HEK293 (cell line): ENCODE data around the gene MMP24OS.

Source experiments
- BCL11A ChIP-seq: fragments of 450-650 bp; formaldehyde crosslinking; IDR thresholded peaks from 2 replicates; pipeline ENCODE4 v1.5.1; 2016; ENCODE audit warnings: low read depth, missing biosample characterization, missing genetic modification characterization
- FEZF1 ChIP-seq: fragments of 450-650 bp; formaldehyde crosslinking; IDR thresholded peaks from 2 replicates; pipeline ENCODE4 v1.5.1; 2016; ENCODE audit warnings: missing biosample characterization, missing genetic modification characterization
- GLIS1 ChIP-seq: fragments of 450-650 bp; formaldehyde crosslinking; IDR thresholded peaks from 2 replicates; pipeline ENCODE4 v1.5.1; 2016; ENCODE audit warnings: missing biosample characterization, missing genetic modification characterization
- GLIS2 ChIP-seq: fragments of 450-650 bp; formaldehyde crosslinking; IDR thresholded peaks from 2 replicates; pipeline ENCODE4 v1.5.1; 2016; ENCODE audit warnings: missing biosample characterization, missing genetic modification characterization
- SALL2 ChIP-seq: fragments of 450-650 bp; formaldehyde crosslinking; IDR thresholded peaks from 2 replicates; pipeline ENCODE4 v1.5.0; 2017; ENCODE audit warnings: missing biosample characterization, mild to moderate bottlenecking, missing genetic modification characterization, borderline replicate concordance
- SP3 ChIP-seq: fragments of 450-650 bp; formaldehyde crosslinking; IDR thresholded peaks from 2 replicates; pipeline ENCODE4 v1.5.1; 2016; ENCODE audit warnings: missing biosample characterization, missing genetic modification characterization
- ZBTB21 ChIP-seq: fragments of 450-650 bp; formaldehyde crosslinking; IDR thresholded peaks from 2 replicates; pipeline ENCODE4 v1.5.1; 2017; ENCODE audit warnings: missing biosample characterization, missing genetic modification characterization
- ZEB2 ChIP-seq: fragments of 450-650 bp; formaldehyde crosslinking; IDR thresholded peaks from 2 replicates; pipeline ENCODE4 v1.5.1; 2016; ENCODE audit warnings: missing biosample characterization, missing genetic modification characterization
- ZFP37 ChIP-seq: fragments of 450-650 bp; formaldehyde crosslinking; IDR thresholded peaks from 2 replicates; pipeline ENCODE4 v1.5.1; 2016; ENCODE audit warnings: missing biosample characterization, missing genetic modification characterization
- ZFP41 ChIP-seq: fragments of 450-650 bp; formaldehyde crosslinking; IDR thresholded peaks from 2 replicates; pipeline ENCODE4 v1.5.1; 2016; ENCODE audit warnings: missing biosample characterization, missing genetic modification characterization, borderline replicate concordance
- ZFP69B ChIP-seq: fragments of 450-650 bp; formaldehyde crosslinking; IDR thresholded peaks from 2 replicates; pipeline ENCODE4 v1.5.1; 2016; ENCODE audit warnings: missing biosample characterization, missing genetic modification characterization
- ZIC2 ChIP-seq: fragments of 450-650 bp; formaldehyde crosslinking; IDR thresholded peaks from 2 replicates; pipeline ENCODE4 v1.5.1; 2016; ENCODE audit warnings: missing biosample characterization, missing genetic modification characterization
- ZNF121 ChIP-seq: fragments of 450-650 bp; formaldehyde crosslinking; IDR thresholded peaks from 2 replicates; pipeline ENCODE4 v1.5.1; 2016; ENCODE audit warnings: missing biosample characterization, missing genetic modification characterization
- ZNF146 ChIP-seq: fragments of 450-650 bp; formaldehyde crosslinking; IDR thresholded peaks from 2 replicates; pipeline ENCODE4 v1.5.1; 2016; ENCODE audit warnings: missing biosample characterization, missing genetic modification characterization
- ZNF16 ChIP-seq: fragments of 450-650 bp; formaldehyde crosslinking; IDR thresholded peaks from 2 replicates; pipeline ENCODE4 v1.5.1; 2016; ENCODE audit warnings: low read depth, missing biosample characterization, missing genetic modification characterization
- ZNF366 ChIP-seq: fragments of 450-650 bp; formaldehyde crosslinking; conservative IDR thresholded peaks from 2 replicates; pipeline ENCODE4 v1.5.1; 2016; ENCODE audit warnings: missing biosample characterization, missing genetic modification characterization
- ZNF394 ChIP-seq: fragments of 450-650 bp; formaldehyde crosslinking; IDR thresholded peaks from 2 replicates; pipeline ENCODE4 v1.5.1; 2016; ENCODE audit warnings: missing biosample characterization, missing genetic modification characterization, mild to moderate bottlenecking, moderate library complexity, borderline replicate concordance
- ZNF433 ChIP-seq: fragments of 450-650 bp; formaldehyde crosslinking; IDR thresholded peaks from 2 replicates; pipeline ENCODE4 v1.5.1; 2016; ENCODE audit warnings: missing biosample characterization, missing genetic modification characterization, low read depth
- ZNF600 ChIP-seq: fragments of 450-650 bp; formaldehyde crosslinking; IDR thresholded peaks from 2 replicates; pipeline ENCODE4 v1.5.1; 2016; ENCODE audit warnings: missing biosample characterization, missing genetic modification characterization
- ZNF624 ChIP-seq: fragments of 450-650 bp; formaldehyde crosslinking; IDR thresholded peaks from 2 replicates; pipeline ENCODE4 v1.5.1; 2017; ENCODE audit warnings: missing biosample characterization, missing genetic modification characterization
- ZNF629 ChIP-seq: fragments of 450-650 bp; formaldehyde crosslinking; IDR thresholded peaks from 2 replicates; pipeline ENCODE4 v1.5.1; 2017; ENCODE audit warnings: missing biosample characterization, missing genetic modification characterization
- ZSCAN23 ChIP-seq: fragments of 450-650 bp; formaldehyde crosslinking; IDR thresholded peaks from 2 replicates; pipeline ENCODE4 v1.5.1; 2016; ENCODE audit warnings: missing biosample characterization, missing genetic modification characterization
- ZSCAN30 ChIP-seq: fragments of 450-650 bp; IDR thresholded peaks from 2 replicates; pipeline ENCODE4 v1.5.1; 2018; ENCODE audit warnings: missing biosample characterization, mild to moderate bottlenecking, missing genetic modification characterization, moderate library complexity
- TF ChIP-seq, protein P1 (sequence below): fragments of 450-650 bp; formaldehyde crosslinking; IDR thresholded peaks from 2 replicates; pipeline ENCODE4; 2016; ENCODE audit warnings: missing biosample characterization, missing genetic modification characterization
- TF ChIP-seq, protein P2 (sequence below): fragments of 450-650 bp; formaldehyde crosslinking; IDR thresholded peaks from 2 replicates; pipeline ENCODE4 v1.5.1; 2016; ENCODE audit warnings: missing biosample characterization, missing genetic modification characterization
- TF ChIP-seq, protein P3 (sequence below): fragments of 450-650 bp; formaldehyde crosslinking; IDR thresholded peaks from 2 replicates; pipeline ENCODE4 v1.5.1; 2017; ENCODE audit warnings: missing biosample characterization, missing genetic modification characterization
- TF ChIP-seq, protein P4 (sequence below): fragments of 450-650 bp; formaldehyde crosslinking; IDR thresholded peaks from 2 replicates; pipeline ENCODE4 v1.5.1; 2016; ENCODE audit warnings: missing biosample characterization, missing genetic modification characterization
- TF ChIP-seq, protein P5 (sequence below): fragments of 450-650 bp; formaldehyde crosslinking; IDR thresholded peaks from 2 replicates; pipeline ENCODE4 v1.5.1; 2016; ENCODE audit warnings: missing biosample characterization, missing genetic modification characterization
- TF ChIP-seq, protein P6 (sequence below): fragments of 450-650 bp; formaldehyde crosslinking; IDR thresholded peaks from 2 replicates; pipeline ENCODE4 v1.5.1; 2016; ENCODE audit warnings: missing biosample characterization, missing genetic modification characterization

The MMP24OS gene

DNA sequence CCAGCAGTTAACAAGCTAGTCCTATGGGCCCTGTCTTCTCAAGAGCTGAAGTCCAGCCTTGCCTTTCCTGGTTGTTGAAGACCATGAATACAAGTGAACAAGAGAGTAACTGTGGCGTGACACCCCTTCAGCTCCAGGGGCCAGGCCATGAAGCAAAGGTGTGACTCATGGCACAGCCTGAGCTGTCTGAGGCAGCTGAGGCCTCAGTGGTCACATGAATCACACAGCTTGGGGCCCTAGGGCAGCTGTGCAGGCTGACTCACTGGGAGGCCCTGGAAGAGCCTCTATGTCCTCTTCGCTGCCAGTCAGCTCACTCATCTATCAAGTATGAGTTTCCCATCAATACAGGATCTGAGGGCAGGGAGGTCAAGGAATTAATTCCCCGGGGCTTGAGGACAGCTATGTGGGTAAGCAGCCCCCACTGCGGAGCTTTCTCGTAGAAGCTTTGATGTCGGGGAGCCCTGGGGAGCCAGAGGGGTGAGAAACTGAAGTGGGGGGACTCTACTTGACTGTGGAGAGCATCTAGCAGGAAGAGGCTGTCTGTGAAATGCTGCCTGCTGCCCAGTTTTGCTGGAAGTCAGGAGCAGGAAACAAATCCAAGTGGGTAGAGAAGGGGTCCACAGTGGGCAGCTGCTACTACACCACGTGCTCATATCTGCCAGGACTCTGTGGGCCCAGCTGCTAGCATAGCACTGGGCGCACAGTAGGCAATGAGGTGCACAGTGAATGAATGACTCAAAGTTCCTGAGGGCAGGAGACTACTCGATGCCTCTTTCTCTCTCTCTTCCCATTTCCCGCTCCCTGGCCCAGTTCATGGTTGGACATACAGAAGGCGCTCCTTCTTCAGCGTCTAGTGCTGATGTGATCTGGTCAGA lies 28.0 kb upstream of the MMP24OS start (continued):
- TF ChIP-seq, protein P1, sequence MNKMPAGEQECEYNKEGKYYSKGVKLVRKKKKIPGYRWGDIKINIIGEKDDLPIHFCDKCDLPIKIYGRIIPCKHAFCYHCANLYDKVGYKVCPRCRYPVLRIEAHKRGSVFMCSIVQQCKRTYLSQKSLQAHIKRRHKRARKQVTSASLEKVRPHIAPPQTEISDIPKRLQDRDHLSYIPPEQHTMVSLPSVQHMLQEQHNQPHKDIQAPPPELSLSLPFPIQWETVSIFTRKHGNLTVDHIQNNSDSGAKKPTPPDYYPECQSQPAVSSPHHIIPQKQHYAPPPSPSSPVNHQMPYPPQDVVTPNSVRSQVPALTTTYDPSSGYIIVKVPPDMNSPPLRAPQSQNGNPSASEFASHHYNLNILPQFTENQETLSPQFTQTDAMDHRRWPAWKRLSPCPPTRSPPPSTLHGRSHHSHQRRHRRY (tag by site-specific recombination), result no peak
- TF ChIP-seq, protein P2, sequence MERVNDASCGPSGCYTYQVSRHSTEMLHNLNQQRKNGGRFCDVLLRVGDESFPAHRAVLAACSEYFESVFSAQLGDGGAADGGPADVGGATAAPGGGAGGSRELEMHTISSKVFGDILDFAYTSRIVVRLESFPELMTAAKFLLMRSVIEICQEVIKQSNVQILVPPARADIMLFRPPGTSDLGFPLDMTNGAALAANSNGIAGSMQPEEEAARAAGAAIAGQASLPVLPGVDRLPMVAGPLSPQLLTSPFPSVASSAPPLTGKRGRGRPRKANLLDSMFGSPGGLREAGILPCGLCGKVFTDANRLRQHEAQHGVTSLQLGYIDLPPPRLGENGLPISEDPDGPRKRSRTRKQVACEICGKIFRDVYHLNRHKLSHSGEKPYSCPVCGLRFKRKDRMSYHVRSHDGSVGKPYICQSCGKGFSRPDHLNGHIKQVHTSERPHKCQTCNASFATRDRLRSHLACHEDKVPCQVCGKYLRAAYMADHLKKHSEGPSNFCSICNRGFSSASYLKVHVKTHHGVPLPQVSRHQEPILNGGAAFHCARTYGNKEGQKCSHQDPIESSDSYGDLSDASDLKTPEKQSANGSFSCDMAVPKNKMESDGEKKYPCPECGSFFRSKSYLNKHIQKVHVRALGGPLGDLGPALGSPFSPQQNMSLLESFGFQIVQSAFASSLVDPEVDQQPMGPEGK (tag by site-specific recombination), result peak; percentile 34; the same call in 1 of the 2 replicates
- TF ChIP-seq GLIS2 (tag by site-specific recombination) (peak; percentile 81), ZFP41 (tag by site-specific recombination) (no peak), ZNF16 (tag by site-specific recombination) (no peak), ZNF366 (tag by site-specific recombination) (peak; percentile 81), SP3 (tag by site-specific recombination) (peak; percentile 43; the same call in 1 of the 2 replicates), ZIC2 (tag by site-specific recombination) (peak; percentile 98), ZNF146 (tag by site-specific recombination) (no peak), ZNF121 (tag by site-specific recombination) (no peak), BCL11A (peak; percentile 82), FEZF1 (tag by site-specific recombination) (peak; percentile 90), ZNF624 (tag by site-specific recombination) (no peak), ZSCAN30 (tag by site-specific recombination) (no peak), ZNF433 (tag by site-specific recombination) (no peak), ZNF629 (tag by site-specific recombination) (peak; percentile 89), ZFP37 (tag by site-specific recombination) (peak; percentile 77), SALL2 (tag by site-specific recombination) (no peak), ZSCAN23 (0 out of 2 replicates have a peak, but pooled peaks have one; percentile 10), ZNF600 (peak; percentile 84), ZNF394 (tag by site-specific recombination) (peak; percentile 75; the same call in 1 of the 2 replicates), GLIS1 (peak; percentile 83), ZFP69B (tag by site-specific recombination) (0 out of 2 replicates have a peak, but pooled peaks have one; percentile 18), ZEB2 (tag by site-specific recombination) (peak; percentile 81), ZBTB21 (peak; percentile 61; the same call in 1 of the 2 replicates)
- TF ChIP-seq, protein P3, sequence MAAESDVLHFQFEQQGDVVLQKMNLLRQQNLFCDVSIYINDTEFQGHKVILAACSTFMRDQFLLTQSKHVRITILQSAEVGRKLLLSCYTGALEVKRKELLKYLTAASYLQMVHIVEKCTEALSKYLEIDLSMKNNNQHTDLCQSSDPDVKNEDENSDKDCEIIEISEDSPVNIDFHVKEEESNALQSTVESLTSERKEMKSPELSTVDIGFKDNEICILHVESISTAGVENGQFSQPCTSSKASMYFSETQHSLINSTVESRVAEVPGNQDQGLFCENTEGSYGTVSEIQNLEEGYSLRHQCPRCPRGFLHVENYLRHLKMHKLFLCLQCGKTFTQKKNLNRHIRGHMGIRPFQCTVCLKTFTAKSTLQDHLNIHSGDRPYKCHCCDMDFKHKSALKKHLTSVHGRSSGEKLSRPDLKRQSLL (tag by site-specific recombination), result peak; percentile 81
- TF ChIP-seq, protein P4, sequence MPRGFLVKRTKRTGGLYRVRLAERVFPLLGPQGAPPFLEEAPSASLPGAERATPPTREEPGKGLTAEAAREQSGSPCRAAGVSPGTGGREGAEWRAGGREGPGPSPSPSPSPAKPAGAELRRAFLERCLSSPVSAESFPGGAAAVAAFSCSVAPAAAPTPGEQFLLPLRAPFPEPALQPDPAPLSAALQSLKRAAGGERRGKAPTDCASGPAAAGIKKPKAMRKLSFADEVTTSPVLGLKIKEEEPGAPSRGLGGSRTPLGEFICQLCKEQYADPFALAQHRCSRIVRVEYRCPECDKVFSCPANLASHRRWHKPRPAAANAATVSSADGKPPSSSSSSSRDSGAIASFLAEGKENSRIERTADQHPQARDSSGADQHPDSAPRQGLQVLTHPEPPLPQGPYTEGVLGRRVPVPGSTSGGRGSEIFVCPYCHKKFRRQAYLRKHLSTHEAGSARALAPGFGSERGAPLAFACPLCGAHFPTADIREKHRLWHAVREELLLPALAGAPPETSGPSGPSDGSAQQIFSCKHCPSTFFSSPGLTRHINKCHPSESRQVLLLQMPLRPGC (tag by site-specific recombination), result peak; percentile 66; the same call in 1 of the 2 replicates
- TF ChIP-seq, protein P5, sequence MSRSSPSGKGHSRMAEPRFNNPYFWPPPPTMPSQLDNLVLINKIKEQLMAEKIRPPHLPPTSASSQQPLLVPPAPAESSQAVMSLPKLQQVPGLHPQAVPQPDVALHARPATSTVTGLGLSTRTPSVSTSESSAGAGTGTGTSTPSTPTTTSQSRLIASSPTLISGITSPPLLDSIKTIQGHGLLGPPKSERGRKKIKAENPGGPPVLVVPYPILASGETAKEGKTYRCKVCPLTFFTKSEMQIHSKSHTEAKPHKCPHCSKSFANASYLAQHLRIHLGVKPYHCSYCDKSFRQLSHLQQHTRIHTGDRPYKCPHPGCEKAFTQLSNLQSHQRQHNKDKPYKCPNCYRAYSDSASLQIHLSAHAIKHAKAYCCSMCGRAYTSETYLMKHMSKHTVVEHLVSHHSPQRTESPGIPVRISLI (tag by site-specific recombination), result no peak
- TF ChIP-seq, protein P6, sequence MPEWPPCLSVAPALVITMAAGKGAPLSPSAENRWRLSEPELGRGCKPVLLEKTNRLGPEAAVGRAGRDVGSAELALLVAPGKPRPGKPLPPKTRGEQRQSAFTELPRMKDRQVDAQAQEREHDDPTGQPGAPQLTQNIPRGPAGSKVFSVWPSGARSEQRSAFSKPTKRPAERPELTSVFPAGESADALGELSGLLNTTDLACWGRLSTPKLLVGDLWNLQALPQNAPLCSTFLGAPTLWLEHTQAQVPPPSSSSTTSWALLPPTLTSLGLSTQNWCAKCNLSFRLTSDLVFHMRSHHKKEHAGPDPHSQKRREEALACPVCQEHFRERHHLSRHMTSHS, result no peak
